ENCODE measurements around the gene THBS2. TPM values are rescaled to one million over a fixed set of nuclear protein-coding genes. Genes with fewer than 3 reads are reported as not detected.

THBS2 gene
- polyA plus RNA-seq, 1 donor from 2014 or later, result 0.08 TPM

- Mint-ChIP-seq H3K4me1 (peaks cover 0 to 2% (median 0%) of the 10 kb centered on the region in 3 donors), H3K4me3 (no peak overlapping the region), H3K27me3 (peaks cover 1% of the 10 kb centered on the region)
Measured at GRCh38 chr6:169235286-169235685, 18.4 kb downstream of the THBS2 start.

GRCh38 chr6:169234634-169235033 is 19.0 kb downstream of the THBS2 start:
- Mint-ChIP-seq H3K4me1 (peaks cover 0 to 2% (median 0%) of the 10 kb centered on the region in 3 donors), H3K27me3 (peaks cover 1% of the 10 kb centered on the region), H3K9me3 (peaks cover 4 to 6% (median 6%) of the 10 kb centered on the region in 3 donors), H3K27ac (no peak overlapping the region), H3K4me3 (no peak overlapping the region), H3K36me3 (no peaks in the 10 kb centered on the region)

More at GRCh38 chr6:169235286-169235685, 18.4 kb downstream of the THBS2 start:
- H3K9me3 Mint-ChIP-seq, result peaks cover 4 to 6% (median 6%) of the 10 kb centered on the region in 3 donors
- H3K27ac Mint-ChIP-seq, result no peak overlapping the region
- H3K36me3 Mint-ChIP-seq, result no peaks in the 10 kb centered on the region

GRCh38 chr6:169233832-169234231 is 19.8 kb downstream of the THBS2 start:
- no peak overlapping the region for H3K27ac Mint-ChIP-seq
- peaks cover 4 to 7% (median 6%) of the 10 kb centered on the region in 3 donors for H3K9me3 Mint-ChIP-seq
- H3K27me3 Mint-ChIP-seq, result peaks cover 1% of the 10 kb centered on the region
- H3K36me3 Mint-ChIP-seq, result no peaks in the 10 kb centered on the region
- H3K4me3 Mint-ChIP-seq, result no peak overlapping the region
- peaks cover 0 to 2% (median 0%) of the 10 kb centered on the region in 3 donors for H3K4me1 Mint-ChIP-seq

- H3K36me3 Mint-ChIP-seq, result peaks cover 1% of the 10 kb centered on the region
- no peaks in the 10 kb centered on the region for H3K27me3 Mint-ChIP-seq
- H3K4me1 Mint-ChIP-seq, result peaks cover 0 to 2% (median 0%) of the 10 kb centered on the region in 3 donors
- no peak overlapping the region for H3K4me3 Mint-ChIP-seq
- H3K27ac Mint-ChIP-seq, result no peak overlapping the region
- peaks cover 4 to 8% (median 6%) of the 10 kb centered on the region in 3 donors for H3K9me3 Mint-ChIP-seq
Measured at GRCh38 chr6:169233181-169233580, 20.5 kb downstream of the THBS2 start.

GRCh38 chr6:169232507-169232931 is 21.1 kb downstream of the THBS2 start:
- Mint-ChIP-seq H3K27ac (no peak overlapping the region), H3K9me3 (peaks cover 4 to 8% (median 8%) of the 10 kb centered on the region in 3 donors), H3K36me3 (peaks cover 3% of the 10 kb centered on the region), H3K4me3 (no peak overlapping the region), H3K4me1 (peaks cover 0 to 2% (median 0%) of the 10 kb centered on the region in 3 donors), H3K27me3 (no peaks in the 10 kb centered on the region)

GRCh38 chr6:169231790-169232506 is 21.7 kb downstream of the THBS2 start:
- H3K36me3 Mint-ChIP-seq, result peaks cover 3% of the 10 kb centered on the region
- H3K27ac Mint-ChIP-seq, result no peak overlapping the region
- H3K4me1 Mint-ChIP-seq, result peaks cover 0 to 2% (median 0%) of the 10 kb centered on the region in 3 donors
- H3K9me3 Mint-ChIP-seq, result peaks cover 4 to 8% (median 8%) of the 10 kb centered on the region in 3 donors
- H3K4me3 Mint-ChIP-seq, result no peak overlapping the region
- H3K27me3 Mint-ChIP-seq, result no peaks in the 10 kb centered on the region

GRCh38 chr6:169230946-169231789 is 22.5 kb downstream of the THBS2 start:
- no peak overlapping the region for H3K27ac Mint-ChIP-seq
- H3K4me3 Mint-ChIP-seq, result no peak overlapping the region
- no peaks in the 10 kb centered on the region for H3K27me3 Mint-ChIP-seq
- H3K9me3 Mint-ChIP-seq, result peaks cover 4 to 13% (median 8%) of the 10 kb centered on the region in 3 donors
- H3K36me3 Mint-ChIP-seq, result peaks cover 3% of the 10 kb centered on the region
- H3K4me1 Mint-ChIP-seq, result peaks cover 0 to 2% (median 0%) of the 10 kb centered on the region in 3 donors

- Mint-ChIP-seq H3K27me3 (no peaks in the 10 kb centered on the region), H3K9me3 (peaks cover 4 to 14% (median 8%) of the 10 kb centered on the region in 3 donors), H3K4me3 (no peak overlapping the region), H3K27ac (no peak overlapping the region), H3K4me1 (peaks cover 0 to 2% (median 0%) of the 10 kb centered on the region in 3 donors), H3K36me3 (peaks cover 3% of the 10 kb centered on the region)
Measured at GRCh38 chr6:169230322-169230665, 23.4 kb downstream of the THBS2 start.

- H3K4me3 Mint-ChIP-seq, result no peak overlapping the region
Measured at GRCh38 chr6:169229615-169230321, 23.9 kb downstream of the THBS2 start.

GRCh38 chr6:169227116-169227515 is 26.5 kb downstream of the THBS2 start:
- Mint-ChIP-seq H3K4me1 (no peaks in the 10 kb centered on the region), H3K4me3 (no peak overlapping the region), H3K9me3 (peaks cover 3 to 13% (median 4%) of the 10 kb centered on the region in 3 donors), H3K27me3 (no peaks in the 10 kb centered on the region), H3K27ac (no peak overlapping the region), H3K36me3 (peaks cover 3% of the 10 kb centered on the region)

More at GRCh38 chr6:169229615-169230321, 23.9 kb downstream of the THBS2 start:
- Mint-ChIP-seq H3K9me3 (peaks cover 4 to 14% (median 8%) of the 10 kb centered on the region in 3 donors), H3K36me3 (peaks cover 3% of the 10 kb centered on the region), H3K27me3 (no peaks in the 10 kb centered on the region), H3K4me1 (peaks cover 0 to 2% (median 0%) of the 10 kb centered on the region in 3 donors), H3K27ac (no peak overlapping the region)

GRCh38 chr6:169225887-169226286 is 27.8 kb downstream of the THBS2 start:
- Mint-ChIP-seq H3K4me3 (no peak overlapping the region), H3K36me3 (peaks cover 3% of the 10 kb centered on the region), H3K9me3 (peaks cover 3 to 12% (median 4%) of the 10 kb centered on the region in 3 donors), H3K27me3 (no peaks in the 10 kb centered on the region), H3K4me1 (no peaks in the 10 kb centered on the region), H3K27ac (no peak overlapping the region)

GRCh38 chr6:169225131-169225576 is 28.5 kb downstream of the THBS2 start:
- no peak overlapping the region for H3K4me3 Mint-ChIP-seq
- peaks cover 3% of the 10 kb centered on the region for H3K36me3 Mint-ChIP-seq
- no peak overlapping the region for H3K27ac Mint-ChIP-seq
- peaks cover 3 to 12% (median 4%) of the 10 kb centered on the region in 3 donors for H3K9me3 Mint-ChIP-seq
- no peaks in the 10 kb centered on the region for H3K4me1 Mint-ChIP-seq
- H3K27me3 Mint-ChIP-seq, result no peaks in the 10 kb centered on the region

GRCh38 chr6:169224716-169225115 is 28.9 kb downstream of the THBS2 start:
- Mint-ChIP-seq H3K27me3 (no peaks in the 10 kb centered on the region), H3K4me3 (no peak overlapping the region), H3K9me3 (peaks cover 3 to 12% (median 4%) of the 10 kb centered on the region in 3 donors), H3K27ac (peak overlapping the region in 1 of 3 donors; percentile 73), H3K36me3 (peaks cover 3% of the 10 kb centered on the region), H3K4me1 (no peaks in the 10 kb centered on the region)

- Mint-ChIP-seq H3K27ac (peak overlapping the region in 1 of 3 donors; percentile 73), H3K27me3 (no peaks in the 10 kb centered on the region), H3K9me3 (peaks cover 3 to 12% (median 4%) of the 10 kb centered on the region in 3 donors), H3K4me1 (no peaks in the 10 kb centered on the region), H3K36me3 (peaks cover 3% of the 10 kb centered on the region), H3K4me3 (no peak overlapping the region)
Measured at GRCh38 chr6:169224185-169224695, 29.4 kb downstream of the THBS2 start.
